Heart left ventricle (tissue), 16 donors: ENCODE data around the gene PRKAG2. TPM values are rescaled to one million over a fixed set of nuclear protein-coding genes. Genes with fewer than 3 reads are reported as not detected.

Source experiments
- ATAC-seq, 4 donors: fragments of 200-7000 bp; cut with Tn5 transposase; one replicate each; pipeline ENCODE4 v1.9.1; 2020 to 2022; ENCODE audit warnings: moderate library complexity in 4 of 4, mild to moderate bottlenecking in 3 of 4, moderate number of reproducible peaks in 1 of 4
- DNase-seq, 5 donors: peaks; one replicate each; pipeline ENCODE4 v3.0.0-alpha.2; 2020
- H3K27ac ChIP-seq, 12 donors: fragments of 200-600 bp; sonication (generic) in 4 of 12; one replicate each; pipeline versions ENCODE4 v1.5.0 to v1.8.0; 2016 to 2022; ENCODE audit warnings: mild to moderate bottlenecking in 2 of 12
- H3K27me3 ChIP-seq, 9 donors: fragments of 200-600 bp; sonication (generic) in 2 of 9; one replicate each; pipeline versions ENCODE4 v1.5.1 to v1.8.0; 2016 to 2022; ENCODE audit warnings: mild to moderate bottlenecking in 3 of 9
- H3K36me3 ChIP-seq, 9 donors: fragments of 200-600 bp; sonication (generic) in 2 of 9; one replicate each; pipeline versions ENCODE4 v1.5.0 to v1.8.0; 2018 to 2022; ENCODE audit warnings: mild to moderate bottlenecking in 2 of 9
- H3K4me1 ChIP-seq, 12 donors: fragments of 200-600 bp; sonication (generic) in 4 of 12; one replicate each; pipeline versions ENCODE4 v1.5.0 to v1.8.0; 2016 to 2022; ENCODE audit warnings: mild to moderate bottlenecking in 3 of 12
- H3K4me3 ChIP-seq, 12 donors: fragments of 200-600 bp; sonication (generic) in 4 of 12; one replicate each; pipeline versions ENCODE4 v1.5.0 to v1.8.0; 2017 to 2022; ENCODE audit warnings: mild to moderate bottlenecking in 9 of 12, moderate library complexity in 4 of 12
- H3K9me3 ChIP-seq, 12 donors: fragments of 200-600 bp; sonication (generic) in 4 of 12; one replicate each; pipeline versions ENCODE4 v1.5.0 to v1.8.0; 2016 to 2022; ENCODE audit warnings: mild to moderate bottlenecking in 1 of 12
- POLR2A ChIP-seq, 2 donors: fragments of 450-650 bp; IDR thresholded peaks; one replicate each; pipeline ENCODE4 v1.6.1; 2017; ENCODE audit warnings: antibody characterized with exemption in 2 of 2, mild to moderate bottlenecking in 2 of 2, moderate library complexity in 2 of 2
- WGBS, 4 donors: extraction: QIAGEN DNeasy Blood & Tissue Kit in 2 of 4; methylation state at CpG; one replicate each; pipeline versions ENCODE4 v1.1.5 to v1.1.7; 2013 to 2018; 5-methylcytosine and 5-hydroxymethylcytosine counted together
- intact Hi-C, 10 donors: fragments of 100-400 bp; cut with DNase I; formaldehyde crosslinking; loops; one replicate each; pipeline versions ENCODE4 v1.11.1 to v1.14.2; 2022
- polyA plus RNA-seq, 2 donors: library from polyadenylated mRNA; stranded (reverse); fragments of 200-250 nt; gene quantifications; one replicate each; pipeline ENCODE4 v1.2.3, GENCODE V29; 2013
- total RNA-seq, 9 donors: library from RNA; depleted of rRNA in 2 of 9; stranded (reverse); fragments of >200 nt in 2 of 9; fragmentation: NEBNext Ultra II Directional in 3 of 9; extraction: Animal tissue kit (Norgen Biotek cat#: 25700) in 3 of 9; gene quantifications; one replicate each; pipeline versions ENCODE4 v1.1.0 to v1.2.4, GENCODE V29; 2016 to 2023
- TF ChIP-seq, protein P1 (sequence below), 12 donors: fragments of 200-600 bp; sonication (generic) in 4 of 12; IDR thresholded peaks; one replicate each; pipeline versions ENCODE4 v1.5.0 to v1.8.0; 2018 to 2022; ENCODE audit warnings: antibody characterized with exemption in 12 of 12, mild to moderate bottlenecking in 5 of 12
- donor health status: ischemic (EF 13 %, LVEDD 7.1; RV severe dilation, severe dysfunction).
- donor health status: healthy with polysubstance abuse.
- donor health status: DM: no; HTN: yes; CAD: no.
- donor health status: DM: no; HTN: no; CAD: no.
- donor health status: ischemic (EF 25% LVEDD 6.9; RV normal size, moderate dysfunction).
- donor health status: ischemic (EF 25% LVEDD 5.7; RV mildly dilated, moderate dysfunction).
- donor health status: healthy.
- donor health status: DM: yes; HTN: yes; CAD: no.
- donor health status: ischemic (EF 35%, LVEDD 5.7; RV mildly dilated, moderate dysfunction).
- donor health status: nonischemic (EF 11% LVEDD 7.7; RV severe dilation, severe dysfunction).
- donor health status: DM: yes; HTN: yes; CAD: no.
- donor health status: PGD.
- donor health status: ischemic (EF 29% LVEDD 5.4; RV normal size, mild dysfunction).
- donor health status: nonischemic (EF 23%, LVEDD 6.1; RV moderate dilation, normal function).

PRKAG2 gene
- total and polyA plus RNA-seq, 11 donors = 50.2 to 179 (median 108) TPM

DNA sequence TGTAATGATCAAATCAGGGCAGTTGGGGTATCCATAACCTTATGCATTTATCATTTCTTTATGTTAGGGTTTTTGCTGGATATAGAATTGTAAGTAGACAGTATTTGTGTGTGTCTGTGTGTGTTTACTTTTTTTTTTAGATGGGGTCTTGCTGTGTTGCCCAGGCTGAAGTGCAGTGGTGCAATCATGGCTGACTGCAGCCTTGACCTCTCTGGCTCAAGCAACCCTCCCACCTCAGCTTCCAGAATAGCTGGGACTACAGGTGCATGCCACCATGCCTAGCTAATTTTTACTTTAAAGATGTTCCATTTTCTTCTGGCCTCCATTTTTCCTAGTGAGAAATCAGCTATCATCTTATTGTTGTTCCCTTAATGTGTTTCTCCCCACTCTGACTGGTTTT is 347.1 kb downstream of the PRKAG2 start:
- Histone ChIP-seq H3K4me3 (no peak overlapping the region), H3K4me1 (no peaks in the 10 kb centered on the region), H3K9me3 (peaks cover 0 to 24% (median 9%) of the 10 kb centered on the region in 12 donors), H3K36me3 (no peaks in the 10 kb centered on the region), H3K27ac (no peak overlapping the region), H3K27me3 (no peaks in the 10 kb centered on the region)
- TF ChIP-seq POLR2A (IDR thresholded peaks at IDR 0.05) = no peak
- TF ChIP-seq, protein P1, sequence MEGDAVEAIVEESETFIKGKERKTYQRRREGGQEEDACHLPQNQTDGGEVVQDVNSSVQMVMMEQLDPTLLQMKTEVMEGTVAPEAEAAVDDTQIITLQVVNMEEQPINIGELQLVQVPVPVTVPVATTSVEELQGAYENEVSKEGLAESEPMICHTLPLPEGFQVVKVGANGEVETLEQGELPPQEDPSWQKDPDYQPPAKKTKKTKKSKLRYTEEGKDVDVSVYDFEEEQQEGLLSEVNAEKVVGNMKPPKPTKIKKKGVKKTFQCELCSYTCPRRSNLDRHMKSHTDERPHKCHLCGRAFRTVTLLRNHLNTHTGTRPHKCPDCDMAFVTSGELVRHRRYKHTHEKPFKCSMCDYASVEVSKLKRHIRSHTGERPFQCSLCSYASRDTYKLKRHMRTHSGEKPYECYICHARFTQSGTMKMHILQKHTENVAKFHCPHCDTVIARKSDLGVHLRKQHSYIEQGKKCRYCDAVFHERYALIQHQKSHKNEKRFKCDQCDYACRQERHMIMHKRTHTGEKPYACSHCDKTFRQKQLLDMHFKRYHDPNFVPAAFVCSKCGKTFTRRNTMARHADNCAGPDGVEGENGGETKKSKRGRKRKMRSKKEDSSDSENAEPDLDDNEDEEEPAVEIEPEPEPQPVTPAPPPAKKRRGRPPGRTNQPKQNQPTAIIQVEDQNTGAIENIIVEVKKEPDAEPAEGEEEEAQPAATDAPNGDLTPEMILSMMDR (IDR thresholded peaks at IDR 0.05) = no peak
- DNase-seq (no peak), ATAC-seq (no peak)
- intact Hi-C loops = loop anchor here in 1 of 10 donors (10.0 kb wide), 1 partner anchor 95 kb away; no protein-coding TSS in a partner anchor

DNA sequence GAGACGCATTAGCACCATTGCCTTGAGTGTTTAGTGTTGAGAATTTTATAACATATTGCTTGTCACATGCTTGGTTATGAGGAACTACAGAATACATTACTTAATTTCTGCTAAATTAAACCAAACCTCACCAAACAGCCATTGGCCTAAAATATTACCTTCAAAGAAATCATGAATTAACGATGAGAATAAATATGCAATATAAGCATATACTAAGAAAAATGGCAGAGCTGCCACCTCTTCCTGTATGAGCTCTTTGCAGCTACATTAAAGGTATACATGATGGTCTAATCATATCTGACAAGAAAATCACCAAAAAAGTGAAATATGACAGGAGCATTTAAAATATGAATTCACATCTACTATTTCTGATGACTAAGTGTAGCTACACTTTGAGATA is 352.1 kb downstream of the PRKAG2 start:
- H3K9me3 ChIP-seq = peaks cover 0 to 10% (median 2%) of the 10 kb centered on the region in 12 donors
- ATAC-seq = no peak
- H3K4me1 ChIP-seq = peaks cover 0 to 10% (median 7%) of the 10 kb centered on the region in 12 donors
- H3K27me3 ChIP-seq = no peaks in the 10 kb centered on the region
- intact Hi-C loops = loop anchor here in 2 of 10 donors (5.0 to 10.0 kb wide), 2 partner anchors 100 to 107 kb away; no protein-coding TSS in a partner anchor
- DNase-seq = no peak
- H3K27ac ChIP-seq = no peak overlapping the region
- no peak for TF ChIP-seq POLR2A (IDR thresholded peaks at IDR 0.05)
- TF ChIP-seq, protein P1 (IDR thresholded peaks at IDR 0.05) = no peak
- H3K36me3 ChIP-seq = no peaks in the 10 kb centered on the region
- H3K4me3 ChIP-seq = no peak overlapping the region
- WGBS, 4 donors = 87 to 96% (median 93%) methylated on average over 2 of the region's 2 CpGs

DNA sequence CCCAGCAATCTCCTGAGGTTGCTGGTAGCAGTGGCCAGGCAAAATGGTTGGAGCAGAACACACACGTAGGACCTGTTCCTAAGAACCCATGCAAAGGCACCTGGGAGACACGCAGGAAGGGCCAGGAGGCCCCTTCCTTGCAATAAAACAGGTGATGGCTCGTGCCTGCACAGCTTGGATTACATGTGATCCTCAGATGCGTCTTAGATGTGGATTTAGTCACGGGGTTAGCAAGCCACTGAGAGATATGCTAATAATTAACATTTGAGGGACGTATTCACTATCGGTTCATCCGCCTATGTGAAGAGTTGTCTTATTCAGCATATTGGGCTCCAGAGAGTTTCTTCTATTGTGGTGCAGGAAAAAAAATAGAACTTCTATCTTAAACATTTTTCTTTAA is 352.6 kb downstream of the PRKAG2 start:
- no peak overlapping the region for H3K27ac ChIP-seq
- H3K4me3 ChIP-seq = no peak overlapping the region
- DNase-seq (no peak), ATAC-seq (no peak)
- no peaks in the 10 kb centered on the region for H3K27me3 ChIP-seq
- peaks cover 0 to 5% (median 0%) of the 10 kb centered on the region in 12 donors for H3K9me3 ChIP-seq
- WGBS, 4 donors = 93 to 94% (median 93%) methylated on average over 8 of the region's 8 CpGs
- no peaks in the 10 kb centered on the region for H3K36me3 ChIP-seq
- TF ChIP-seq, protein P1 (IDR thresholded peaks at IDR 0.05) = no peak
- TF ChIP-seq POLR2A (IDR thresholded peaks at IDR 0.05) = no peak
- peaks cover 0 to 10% (median 7%) of the 10 kb centered on the region in 12 donors for H3K4me1 ChIP-seq
- intact Hi-C loops = loop anchor here in 2 of 10 donors (5.0 to 10.0 kb wide), 2 partner anchors 100 to 108 kb away; no protein-coding TSS in a partner anchor

DNA sequence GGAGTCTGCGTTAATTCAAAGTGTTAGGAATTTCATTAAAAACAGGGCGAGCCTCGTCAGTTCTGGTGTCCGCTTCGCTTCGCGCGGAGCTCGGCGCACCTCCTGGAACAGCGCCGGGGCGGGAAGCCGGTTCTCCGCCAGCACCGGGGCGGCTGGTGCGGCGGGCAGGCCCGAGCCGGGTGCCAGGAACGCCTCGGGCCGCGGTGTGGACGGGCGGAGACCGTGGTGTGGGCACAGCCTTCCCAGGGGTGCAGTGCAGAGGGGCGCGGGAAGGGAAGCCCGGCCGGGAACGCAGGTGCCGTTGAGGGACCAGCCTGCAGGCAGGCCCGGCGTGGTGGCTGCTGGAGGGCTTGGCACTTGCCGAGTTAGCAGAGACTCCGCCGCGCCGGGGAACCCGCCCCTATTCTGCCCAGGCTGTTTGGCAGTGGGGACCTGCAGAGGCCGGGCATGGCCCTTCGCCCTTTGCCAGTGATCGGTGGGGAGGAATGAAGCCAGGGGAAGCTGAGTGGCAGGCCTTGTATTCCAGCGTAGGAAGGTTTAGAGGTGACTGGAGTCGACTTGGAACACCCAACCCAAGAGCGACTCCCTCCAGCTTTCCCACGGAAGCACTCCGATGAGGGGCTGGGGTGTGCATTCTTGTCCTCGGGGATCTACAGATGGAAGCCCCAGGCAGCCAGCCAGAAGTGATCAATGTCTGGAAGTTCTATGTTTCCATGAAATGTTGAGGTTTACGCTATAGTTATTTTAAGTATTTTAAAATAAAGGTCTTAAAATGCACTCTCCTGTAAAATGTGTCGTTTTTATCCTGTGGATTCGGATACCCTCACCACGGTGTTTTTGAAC is 356.3 kb downstream of the PRKAG2 start:
- H3K27ac ChIP-seq = peak overlapping the region; percentile 43 to 100 (median 97)
- H3K27me3 ChIP-seq = no peaks in the 10 kb centered on the region
- H3K36me3 ChIP-seq = no peaks in the 10 kb centered on the region
- peaks cover 0 to 39% (median 27%) of the 10 kb centered on the region in 12 donors for H3K4me1 ChIP-seq
- WGBS, 4 donors = 9 to 26% (median 13%) methylated on average over 20 to 55 of the region's 55 CpGs
- intact Hi-C loops = loop anchor here in 2 of 10 donors (5.0 to 10.0 kb wide), 2 partner anchors 104 to 112 kb away; no protein-coding TSS in a partner anchor
- ATAC-seq = peak in 3 of 4 donors; percentile 4 to 43 (median 20)
- peak overlapping the region; percentile 42 to 98 (median 76) for H3K4me3 ChIP-seq
- peak; percentile 45 to 84 (median 75) for DNase-seq
- TF ChIP-seq, protein P1 (IDR thresholded peaks at IDR 0.05) = no peak
- no peak for TF ChIP-seq POLR2A (IDR thresholded peaks at IDR 0.05)
- no peaks in the 10 kb centered on the region for H3K9me3 ChIP-seq
